Mesenchymal stem cell (in vitro differentiated cells and primary cell): ENCODE results near the gene ME3.

ENCODE experiments used
- DNase-seq: peaks from one replicate; pipeline ENCODE4 v3.0.0-alpha.2; 2013
- H2AFZ ChIP-seq: one replicate; pipeline ENCODE4 v1.6.1; 2013; ENCODE audit warnings: low read depth, mild to moderate bottlenecking, control low read depth, inconsistent platforms, low read length, moderate library complexity
- H2AK5ac ChIP-seq: 2 replicates; pipeline ENCODE4 v1.6.1; 2013; ENCODE audit warnings: low read length, moderate library complexity, mild to moderate bottlenecking, inconsistent platforms; ENCODE audit not compliant: severe bottlenecking
- H2BK120ac ChIP-seq: one replicate; pipeline ENCODE4 v1.6.1; 2013; ENCODE audit warnings: low read depth, mild to moderate bottlenecking, inconsistent platforms, low read length, moderate library complexity
- H2BK12ac ChIP-seq, 2 experiments: one replicate each; pipeline ENCODE4 v1.6.1; 2013; ENCODE audit warnings: inconsistent platforms in 2 of 2, low read length in 2 of 2, mild to moderate bottlenecking in 2 of 2, moderate library complexity in 2 of 2, control low read depth in 1 of 2
- H2BK15ac ChIP-seq: one replicate; pipeline ENCODE4 v1.6.1; 2013; ENCODE audit warnings: mild to moderate bottlenecking, low read depth, inconsistent platforms; ENCODE audit not compliant: poor library complexity, severe bottlenecking
- H2BK5ac ChIP-seq: 2 replicates; pipeline ENCODE4 v1.6.1; 2013; ENCODE audit warnings: low read depth, mild to moderate bottlenecking, low read length, control low read depth, inconsistent platforms; ENCODE audit not compliant: poor library complexity, severe bottlenecking
- H3K14ac ChIP-seq, 2 experiments: one replicate each; pipeline ENCODE4 v1.6.1; 2013; ENCODE audit warnings: inconsistent platforms in 2 of 2, low read length in 2 of 2, control low read depth in 1 of 2, mild to moderate bottlenecking in 1 of 2, moderate library complexity in 1 of 2
- H3K18ac ChIP-seq, 2 experiments: one replicate each; pipeline ENCODE4 v1.6.1; 2013; ENCODE audit warnings: inconsistent platforms in 2 of 2, low read length in 2 of 2, control low read depth in 1 of 2, low read depth in 1 of 2, mild to moderate bottlenecking in 1 of 2
- H3K23ac ChIP-seq, 2 experiments: one replicate each; pipeline ENCODE4 v1.6.1; 2013; ENCODE audit warnings: inconsistent platforms in 2 of 2, low read length in 2 of 2, mild to moderate bottlenecking in 2 of 2, moderate library complexity in 2 of 2, control low read depth in 1 of 2
- H3K27ac ChIP-seq: 2 replicates; pipeline ENCODE4 v1.5.1; 2013; ENCODE audit warnings: mild to moderate bottlenecking, moderate library complexity, low read length, control low read depth, inconsistent platforms; ENCODE audit not compliant: poor library complexity, severe bottlenecking
- H3K27me3 ChIP-seq, 2 experiments: 2 replicates each; pipeline versions ENCODE4 v1.6.1 to v1.7.0; 2013; ENCODE audit warnings: low read length in 2 of 2, mild to moderate bottlenecking in 2 of 2, moderate library complexity in 2 of 2, control low read depth in 1 of 2, inconsistent platforms in 1 of 2; ENCODE audit not compliant: control insufficient read depth in 1 of 2, insufficient read depth in 1 of 2
- H3K36me3 ChIP-seq, 2 experiments: 2 replicates each; pipeline versions ENCODE4 v1.6.1 to v1.7.0; 2013; ENCODE audit warnings: low read length in 2 of 2, control low read depth in 1 of 2, inconsistent platforms in 1 of 2, low read depth in 1 of 2, mild to moderate bottlenecking in 1 of 2; ENCODE audit not compliant: insufficient read depth in 2 of 2, control insufficient read depth in 1 of 2
- H3K4ac ChIP-seq, 2 experiments: one replicate each; pipeline ENCODE4 v1.6.1; 2013; ENCODE audit warnings: inconsistent platforms in 2 of 2, low read length in 2 of 2, mild to moderate bottlenecking in 2 of 2, moderate library complexity in 2 of 2, control low read depth in 1 of 2, low read depth in 1 of 2
- H3K4me1 ChIP-seq: 2 replicates; pipeline ENCODE4 v1.6.1; 2013; ENCODE audit warnings: low read depth, low read length, control low read depth; ENCODE audit not compliant: control insufficient read depth, insufficient read depth
- H3K4me2 ChIP-seq: 2 replicates; pipeline ENCODE4 v1.6.1; 2013; ENCODE audit warnings: low read length, mild to moderate bottlenecking, inconsistent platforms; ENCODE audit not compliant: poor library complexity, severe bottlenecking
- H3K4me3 ChIP-seq, 2 experiments: 2 replicates each; pipeline versions ENCODE4 v1.5.1 to v1.7.0; 2013; ENCODE audit warnings: low read length in 2 of 2, mild to moderate bottlenecking in 2 of 2, control low read depth in 1 of 2, low read depth in 1 of 2; ENCODE audit not compliant: insufficient read depth in 1 of 2
- H3K79me1 ChIP-seq: replicated peaks from 2 replicates; pipeline ENCODE4 v1.6.1; 2013; ENCODE audit warnings: mild to moderate bottlenecking, control low read depth, low read length, inconsistent platforms; ENCODE audit not compliant: poor library complexity, severe bottlenecking
- H3K9ac ChIP-seq: 2 replicates; pipeline ENCODE4 v1.7.0; 2013; ENCODE audit warnings: mild to moderate bottlenecking, low read length, moderate library complexity
- H3K9me3 ChIP-seq: 2 replicates; pipeline ENCODE4 v1.7.0; 2013; ENCODE audit warnings: mild to moderate bottlenecking, low read length; ENCODE audit not compliant: control insufficient read depth
- H4K8ac ChIP-seq: one replicate; pipeline ENCODE4 v1.6.1; 2013; ENCODE audit warnings: inconsistent platforms, mild to moderate bottlenecking, low read length, moderate library complexity
- H4K91ac ChIP-seq: one replicate; pipeline ENCODE4 v1.6.1; 2013; ENCODE audit warnings: mild to moderate bottlenecking, low read length, inconsistent platforms
- WGBS: methylation state at CpG from one replicate; pipeline ENCODE4 v1.1.7; 2013; ENCODE audit warnings: mixed read lengths; 5-methylcytosine and 5-hydroxymethylcytosine counted together

Gene ME3

DNA sequence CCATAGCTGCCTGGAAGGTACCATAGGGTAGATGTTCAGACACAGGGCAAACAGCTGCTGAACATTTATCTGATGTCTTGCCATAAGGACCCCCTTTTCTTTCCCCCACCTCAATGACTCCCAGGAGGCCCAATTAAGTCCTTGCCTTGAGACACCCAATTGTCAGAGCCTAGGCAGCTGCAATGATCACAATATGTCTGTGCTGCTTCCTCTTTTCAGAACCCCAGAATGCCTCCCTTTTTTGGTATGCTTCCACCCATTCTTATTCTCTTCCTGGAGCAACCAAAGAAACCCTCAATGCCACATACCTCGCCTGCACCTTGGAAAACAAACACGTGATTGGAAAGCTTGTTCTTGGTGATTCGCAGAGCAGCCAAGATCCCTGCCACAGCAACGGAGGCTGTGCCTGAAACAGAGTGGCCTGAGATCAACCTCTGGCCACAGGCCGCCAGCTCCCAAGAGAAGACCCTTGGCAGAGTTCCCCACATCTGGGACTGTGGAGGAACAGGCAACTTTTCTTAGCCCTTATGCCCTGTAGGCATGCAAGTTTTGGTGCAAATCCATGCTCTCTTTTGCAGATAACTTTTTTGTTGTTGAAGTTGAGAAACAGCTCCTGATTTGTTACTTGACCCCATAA, 222.3 kb downstream of the ME3 start:
- Histone ChIP-seq H3K14ac (no peak overlapping the region), H4K8ac (no peak overlapping the region), H3K4me2 (no peak overlapping the region), H3K9ac (no peak overlapping the region), H3K18ac (no peak overlapping the region), H2BK15ac (no peak overlapping the region), H3K79me1 (no peaks in the 10 kb centered on the region), H3K4ac (no peak overlapping the region), H3K27ac (no peak overlapping the region), H3K4me1 (no peaks in the 10 kb centered on the region), H2AFZ (no peak overlapping the region), H2BK12ac (no peak overlapping the region), H3K36me3 (peaks cover 6 to 9% of the 10 kb centered on the region in 2 experiments), H4K91ac (no peak overlapping the region), H2BK5ac (no peak overlapping the region), H3K4me3 (no peak overlapping the region), H3K9me3 (no peaks in the 10 kb centered on the region), H3K27me3 (no peaks in the 10 kb centered on the region), H2BK120ac (no peak overlapping the region), H2AK5ac (no peak overlapping the region), H3K23ac (no peak overlapping the region)
- 97% methylated on average over 5 of the region's 5 CpGs for WGBS
- no peak for DNase-seq

DNA sequence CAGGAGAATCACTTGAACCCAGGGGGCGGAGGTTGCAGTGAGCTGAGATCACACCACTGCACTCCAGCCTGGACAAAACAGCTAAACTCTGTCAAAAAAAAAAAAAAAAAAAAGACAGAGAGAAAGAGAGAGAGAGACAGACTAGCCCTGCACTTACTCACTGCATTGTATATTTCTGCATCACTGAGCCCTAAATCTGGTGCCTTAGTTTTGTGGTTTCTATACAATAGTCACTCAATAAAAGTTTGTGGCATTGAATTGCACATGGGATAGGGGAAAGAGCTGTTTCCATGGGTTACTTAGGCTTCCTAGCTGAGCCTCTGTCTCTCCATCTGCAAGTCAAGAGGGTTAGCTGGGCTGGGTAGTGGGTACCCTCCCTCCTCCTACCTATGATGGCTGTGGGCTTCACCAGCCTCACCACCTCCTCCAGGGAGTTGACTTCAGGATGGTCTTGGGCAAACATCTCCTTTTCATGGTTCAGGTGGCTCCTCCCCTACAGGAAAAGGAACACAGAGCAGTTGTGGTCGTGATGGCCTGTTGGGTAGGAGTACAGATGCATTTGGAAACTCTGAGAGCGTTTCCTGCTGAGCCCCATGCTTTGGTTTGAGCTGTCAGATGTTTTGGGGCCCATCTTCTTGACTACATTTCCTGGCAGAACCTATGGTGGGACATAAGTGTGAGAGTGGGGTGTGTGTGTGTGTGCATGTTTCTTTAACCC, 224.5 kb downstream of the ME3 start:
- H4K8ac ChIP-seq: no peak overlapping the region
- no peak overlapping the region for H2BK120ac ChIP-seq
- no peak overlapping the region for H2BK5ac ChIP-seq
- DNase-seq: no peak
- H3K4me2 ChIP-seq: no peak overlapping the region
- H3K36me3 ChIP-seq: peaks cover 9 to 11% of the 10 kb centered on the region in 2 experiments
- no peak overlapping the region for H3K4me3 ChIP-seq
- no peak overlapping the region for H2BK12ac ChIP-seq
- no peak overlapping the region for H2AK5ac ChIP-seq
- no peaks in the 10 kb centered on the region for H3K9me3 ChIP-seq
- no peak overlapping the region for H3K27ac ChIP-seq
- WGBS: 89% methylated on average over 3 of the region's 3 CpGs
- no peak overlapping the region for H2BK15ac ChIP-seq
- no peak overlapping the region for H3K4ac ChIP-seq
- H4K91ac ChIP-seq: no peak overlapping the region
- no peak overlapping the region for H3K18ac ChIP-seq
- no peaks in the 10 kb centered on the region for H3K79me1 ChIP-seq
- H2AFZ ChIP-seq: no peak overlapping the region
- no peaks in the 10 kb centered on the region for H3K27me3 ChIP-seq
- no peaks in the 10 kb centered on the region for H3K4me1 ChIP-seq
- H3K23ac ChIP-seq: no peak overlapping the region
- no peak overlapping the region for H3K9ac ChIP-seq
- H3K14ac ChIP-seq: no peak overlapping the region

DNA sequence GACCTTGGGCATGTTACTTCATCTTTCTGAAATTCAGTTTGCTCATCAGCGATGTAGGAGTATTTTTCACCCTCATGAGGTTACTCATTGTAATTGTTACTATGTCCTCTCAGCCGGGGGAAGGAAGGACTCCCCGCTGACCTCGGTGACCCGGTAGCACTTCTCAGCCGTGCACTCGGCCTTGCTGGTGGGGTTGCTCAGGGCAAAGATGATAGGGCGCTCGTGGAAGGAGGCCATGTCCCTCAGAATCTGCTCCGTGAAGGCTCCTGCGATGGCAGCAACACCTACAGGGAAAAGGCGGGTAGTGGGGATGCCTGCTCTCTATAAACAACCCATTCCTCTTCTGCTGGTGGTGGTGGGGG, 225.5 kb downstream of the ME3 start:
- no peak overlapping the region for H4K8ac ChIP-seq
- H4K91ac ChIP-seq: no peak overlapping the region
- H2BK5ac ChIP-seq: no peak overlapping the region
- no peak overlapping the region for H2BK15ac ChIP-seq
- no peak overlapping the region for H3K4me2 ChIP-seq
- H3K9me3 ChIP-seq: no peaks in the 10 kb centered on the region
- peaks cover 9 to 11% of the 10 kb centered on the region in 2 experiments for H3K36me3 ChIP-seq
- H3K23ac ChIP-seq: no peak overlapping the region
- H3K14ac ChIP-seq: no peak overlapping the region
- no peaks in the 10 kb centered on the region for H3K79me1 ChIP-seq
- WGBS: 90% methylated on average over 10 of the region's 12 CpGs
- H3K27me3 ChIP-seq: no peaks in the 10 kb centered on the region
- no peak overlapping the region for H3K9ac ChIP-seq
- no peak overlapping the region for H3K18ac ChIP-seq
- no peak overlapping the region for H2BK120ac ChIP-seq
- no peak for DNase-seq
- no peak overlapping the region for H3K4me3 ChIP-seq
- no peak overlapping the region for H3K27ac ChIP-seq
- H3K4me1 ChIP-seq: peaks cover 6% of the 10 kb centered on the region
- H2BK12ac ChIP-seq: no peak overlapping the region
- no peak overlapping the region for H3K4ac ChIP-seq
- no peak overlapping the region for H2AFZ ChIP-seq
- H2AK5ac ChIP-seq: no peak overlapping the region

DNA sequence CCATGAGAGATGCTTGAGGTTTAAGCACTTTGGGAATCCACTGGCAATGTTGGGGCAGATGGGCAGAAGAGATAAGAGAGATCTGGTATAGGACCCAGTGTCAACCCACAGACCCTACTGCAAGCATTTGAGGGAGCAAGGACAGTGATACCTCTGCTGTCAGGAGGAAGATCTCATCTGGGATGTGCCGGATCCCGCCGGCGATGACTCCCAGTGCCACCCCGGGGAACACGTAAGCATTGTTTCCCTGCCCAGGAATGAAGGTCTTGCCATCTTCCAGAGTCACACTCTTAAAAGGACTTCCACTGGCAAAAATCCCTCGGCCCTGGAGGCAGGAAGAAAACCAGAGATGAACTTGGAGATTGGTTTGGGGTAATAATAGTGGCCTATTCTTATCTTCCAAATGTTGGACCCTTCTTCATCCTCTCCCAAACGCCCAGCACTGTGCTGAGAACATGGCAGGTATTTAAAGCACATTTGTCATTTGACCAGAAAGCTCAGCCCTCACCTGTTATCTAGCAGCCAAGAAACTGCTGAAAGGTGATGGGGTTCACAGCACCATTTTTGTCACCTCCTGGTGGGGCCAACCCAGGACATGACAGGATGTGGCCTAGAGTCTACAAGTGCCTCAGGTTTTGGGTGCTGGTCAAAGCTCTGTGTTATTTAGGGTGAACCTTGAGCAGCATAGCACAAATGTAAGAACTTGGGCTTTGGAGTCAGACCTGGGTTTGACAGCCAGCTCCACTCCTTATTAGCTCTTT, 226.1 kb downstream of the ME3 start:
- no peak overlapping the region for H3K27ac ChIP-seq
- H3K9ac ChIP-seq: no peak overlapping the region
- DNase-seq: no peak

More for the DNA sequence above, 226.1 kb downstream of the ME3 start:
- H3K36me3 ChIP-seq: peaks cover 9 to 11% of the 10 kb centered on the region in 2 experiments
- H4K91ac ChIP-seq: no peak overlapping the region
- H3K9me3 ChIP-seq: no peaks in the 10 kb centered on the region
- no peaks in the 10 kb centered on the region for H3K79me1 ChIP-seq
- WGBS: 97% methylated on average over 8 of the region's 8 CpGs
- H3K14ac ChIP-seq: no peak overlapping the region
- H2BK5ac ChIP-seq: no peak overlapping the region
- no peak overlapping the region for H2BK12ac ChIP-seq
- H2AK5ac ChIP-seq: no peak overlapping the region
- no peaks in the 10 kb centered on the region for H3K27me3 ChIP-seq
- no peak overlapping the region for H3K4me2 ChIP-seq
- H2BK120ac ChIP-seq: no peak overlapping the region
- H3K4me1 ChIP-seq: peaks cover 6% of the 10 kb centered on the region
- no peak overlapping the region for H3K18ac ChIP-seq
- no peak overlapping the region for H2AFZ ChIP-seq
- H3K4ac ChIP-seq: no peak overlapping the region
- no peak overlapping the region for H4K8ac ChIP-seq
- no peak overlapping the region for H3K23ac ChIP-seq
- no peak overlapping the region for H3K4me3 ChIP-seq
- no peak overlapping the region for H2BK15ac ChIP-seq
